Keratinocyte (primary cell): ENCODE measurements around the gene ORM1. TPM values are rescaled to one million over a fixed set of nuclear protein-coding genes. Genes with fewer than 3 reads are reported as not detected.

Experiments used
- DNase-seq: peaks from one replicate; pipeline ENCODE4 v3.0.0-alpha.2; 2011; ENCODE audit warnings: low read depth, missing footprints, low spot score
- FAIRE-seq: peaks from 2 replicates; lab custom pipeline; 2011; peaks lifted over from hg19 to GRCh38; lab: Jason Lieb, UNC
- H2AFZ ChIP-seq: 2 replicates; pipeline ENCODE4 v1.6.0; 2012; ENCODE audit warnings: low read length, control low read depth, inconsistent platforms; ENCODE audit not compliant: control insufficient read depth
- H3K27ac ChIP-seq: 2 replicates; pipeline ENCODE4 v1.5.1; 2011; ENCODE audit warnings: low read length; ENCODE audit not compliant: control insufficient read depth, insufficient read depth
- H3K27me3 ChIP-seq: 3 replicates; pipeline ENCODE4 v1.6.0; 2011; ENCODE audit warnings: low read length; ENCODE audit not compliant: control insufficient read depth, insufficient read depth; ENCODE audit errors: extremely low read depth
- H3K36me3 ChIP-seq, 2 experiments: 2 replicates in 1 of 2; 3 replicates in 1 of 2; pipeline ENCODE4 v1.5.1; 2011; ENCODE audit warnings: low read length in 2 of 2, mild to moderate bottlenecking in 1 of 2; ENCODE audit not compliant: control insufficient read depth in 2 of 2, insufficient read depth in 2 of 2; ENCODE audit errors: extremely low read depth in 1 of 2
- H3K4me1 ChIP-seq: 3 replicates; pipeline ENCODE4 v1.5.1; 2011; ENCODE audit warnings: low read length; ENCODE audit not compliant: control insufficient read depth, insufficient read depth; ENCODE audit errors: extremely low read depth
- H3K4me2 ChIP-seq: 3 replicates; pipeline ENCODE4 v1.6.0; 2011; ENCODE audit warnings: low read depth, low read length; ENCODE audit not compliant: control insufficient read depth, insufficient read depth; ENCODE audit errors: extremely low read depth
- H3K4me3 ChIP-seq, 3 experiments: fragments of 200-600 bp in 1 of 3; sonication (generic) in 1 of 3; 2 replicates in 2 of 3; 3 replicates in 1 of 3; pipeline ENCODE4 v1.5.1; 2011 to 2016; ENCODE audit warnings: low read length in 3 of 3, mild to moderate bottlenecking in 3 of 3, control low read depth in 2 of 3, inconsistent platforms in 1 of 3, low read depth in 1 of 3, mixed read lengths in 1 of 3, mixed run types in 1 of 3, moderate library complexity in 1 of 3; ENCODE audit not compliant: control insufficient read depth in 2 of 3, insufficient read depth in 2 of 3; ENCODE audit errors: extremely low read depth in 1 of 3
- H3K79me2 ChIP-seq: 2 replicates; pipeline ENCODE4 v1.6.0; 2012; ENCODE audit warnings: low read length; ENCODE audit not compliant: control insufficient read depth, insufficient read depth
- H3K9ac ChIP-seq: 3 replicates; pipeline ENCODE4 v1.6.0; 2011; ENCODE audit warnings: low read length; ENCODE audit not compliant: control insufficient read depth, insufficient read depth; ENCODE audit errors: extremely low read depth
- H3K9me1 ChIP-seq: 3 replicates; pipeline ENCODE4 v1.6.0; 2011; ENCODE audit warnings: low read length; ENCODE audit not compliant: control insufficient read depth, insufficient read depth; ENCODE audit errors: extremely low read depth
- H3K9me3 ChIP-seq: 2 replicates; pipeline ENCODE4 v1.5.1; 2012; ENCODE audit warnings: low read depth, low read length; ENCODE audit not compliant: control insufficient read depth
- H4K20me1 ChIP-seq: 3 replicates; pipeline ENCODE4 v1.6.0; 2011; ENCODE audit warnings: low read length; ENCODE audit not compliant: control insufficient read depth, insufficient read depth; ENCODE audit errors: extremely low read depth
- EZH2 ChIP-seq: IDR thresholded peaks from one replicate; pipeline ENCODE4 v1.6.1; 2012; ENCODE audit warnings: inconsistent platforms, mild to moderate bottlenecking, low read length, moderate library complexity
- dilution Hi-C: fragments of 300-500 bp; cut with MboI; formaldehyde crosslinking; loops from one replicate; pipeline ENCODE4 v1.7.0; 2020; ENCODE audit warnings: low sequenced_read_pairs; ENCODE audit not compliant: extremely low pct_ligation_motif_present
- polyA plus RNA-seq, 5 experiments: library from polyadenylated mRNA; depleted of rRNA in 3 of 5; stranded (reverse) in 3 of 5; stranded (forward) in 1 of 5; unstranded in 1 of 5; fragments of >200 nt; gene quantifications; 1 replicate in 1 of 5; 2 replicates in 3 of 5; 3 replicates in 1 of 5; pipeline versions ENCODE4 v1.2.1 to v1.2.3, GENCODE V29; 2011 to 2012; ENCODE audit warnings: missing spikeins in 2 of 5, low read depth in 1 of 5, low replicate concordance in 1 of 5
- TF ChIP-seq, protein P1 (sequence below), 3 experiments: IDR thresholded peaks in 1 of 3; conservative IDR thresholded peaks in 1 of 3; optimal IDR thresholded peaks in 1 of 3; 2 replicates in 2 of 3; 3 replicates in 1 of 3; pipeline versions ENCODE3 to v1.5.1; 2011; ENCODE audit warnings: low read length in 3 of 3, mild to moderate bottlenecking in 3 of 3, moderate library complexity in 2 of 3, control low read depth in 1 of 3, inconsistent platforms in 1 of 3; ENCODE audit not compliant: insufficient read depth in 2 of 3; ENCODE audit errors: extremely low read depth in 1 of 3

ORM1 gene
- polyA plus RNA-seq, 1 donor (not counting 4 experiments of a cell fraction or from before 2014, with no cell fraction given) = not detected

DNA sequence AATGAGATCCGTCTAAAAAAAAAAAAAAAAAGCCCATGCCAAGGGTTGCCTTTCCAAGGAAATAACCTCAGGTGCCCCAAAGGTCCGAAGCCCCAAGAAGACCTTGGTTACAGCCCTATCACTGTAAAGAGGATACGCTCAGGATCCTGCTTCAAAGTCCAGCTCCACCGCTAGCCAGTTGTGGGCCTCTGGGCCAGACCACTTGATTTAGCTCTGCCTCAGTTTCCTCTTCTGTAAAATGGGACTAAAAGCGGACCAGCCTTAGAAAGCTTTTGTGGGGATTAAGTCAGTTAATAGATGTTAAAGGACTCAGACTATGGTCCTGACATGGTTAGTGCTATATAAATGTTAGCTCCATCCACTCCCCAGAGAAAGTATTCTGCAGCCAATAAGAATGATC is 48.7 kb upstream of the ORM1 start:
- Histone ChIP-seq H4K20me1 (peaks cover 3% of the 10 kb centered on the region), H2AFZ (no peak overlapping the region), H3K79me2 (peaks cover 2% of the 10 kb centered on the region), H3K27ac (peak overlapping the region; percentile 68), H3K36me3 (peaks cover 5 to 8% of the 10 kb centered on the region in 2 experiments), H3K4me1 (peaks cover 65% of the 10 kb centered on the region), H3K9me3 (no peaks in the 10 kb centered on the region), H3K4me3 (no peak overlapping the region), H3K4me2 (no peak overlapping the region), H3K27me3 (no peaks in the 10 kb centered on the region), H3K9me1 (no peaks in the 10 kb centered on the region), H3K9ac (no peak overlapping the region)
- dilution Hi-C loops = no loop called here
- DNase-seq (no peak), FAIRE-seq (no peak)
- TF ChIP-seq EZH2 = no peak
- TF ChIP-seq, protein P1, sequence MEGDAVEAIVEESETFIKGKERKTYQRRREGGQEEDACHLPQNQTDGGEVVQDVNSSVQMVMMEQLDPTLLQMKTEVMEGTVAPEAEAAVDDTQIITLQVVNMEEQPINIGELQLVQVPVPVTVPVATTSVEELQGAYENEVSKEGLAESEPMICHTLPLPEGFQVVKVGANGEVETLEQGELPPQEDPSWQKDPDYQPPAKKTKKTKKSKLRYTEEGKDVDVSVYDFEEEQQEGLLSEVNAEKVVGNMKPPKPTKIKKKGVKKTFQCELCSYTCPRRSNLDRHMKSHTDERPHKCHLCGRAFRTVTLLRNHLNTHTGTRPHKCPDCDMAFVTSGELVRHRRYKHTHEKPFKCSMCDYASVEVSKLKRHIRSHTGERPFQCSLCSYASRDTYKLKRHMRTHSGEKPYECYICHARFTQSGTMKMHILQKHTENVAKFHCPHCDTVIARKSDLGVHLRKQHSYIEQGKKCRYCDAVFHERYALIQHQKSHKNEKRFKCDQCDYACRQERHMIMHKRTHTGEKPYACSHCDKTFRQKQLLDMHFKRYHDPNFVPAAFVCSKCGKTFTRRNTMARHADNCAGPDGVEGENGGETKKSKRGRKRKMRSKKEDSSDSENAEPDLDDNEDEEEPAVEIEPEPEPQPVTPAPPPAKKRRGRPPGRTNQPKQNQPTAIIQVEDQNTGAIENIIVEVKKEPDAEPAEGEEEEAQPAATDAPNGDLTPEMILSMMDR (optimal IDR thresholded peaks at IDR 0.05 in 1 of 3, IDR thresholded peaks at IDR 0.05 in 1 of 3, conservative IDR thresholded peaks at IDR 0.05 in 1 of 3; ENCODE audit: extremely low read depth in 1 of 3, insufficient read depth in 2 of 3, low read length in 3 of 3) = no peak

DNA sequence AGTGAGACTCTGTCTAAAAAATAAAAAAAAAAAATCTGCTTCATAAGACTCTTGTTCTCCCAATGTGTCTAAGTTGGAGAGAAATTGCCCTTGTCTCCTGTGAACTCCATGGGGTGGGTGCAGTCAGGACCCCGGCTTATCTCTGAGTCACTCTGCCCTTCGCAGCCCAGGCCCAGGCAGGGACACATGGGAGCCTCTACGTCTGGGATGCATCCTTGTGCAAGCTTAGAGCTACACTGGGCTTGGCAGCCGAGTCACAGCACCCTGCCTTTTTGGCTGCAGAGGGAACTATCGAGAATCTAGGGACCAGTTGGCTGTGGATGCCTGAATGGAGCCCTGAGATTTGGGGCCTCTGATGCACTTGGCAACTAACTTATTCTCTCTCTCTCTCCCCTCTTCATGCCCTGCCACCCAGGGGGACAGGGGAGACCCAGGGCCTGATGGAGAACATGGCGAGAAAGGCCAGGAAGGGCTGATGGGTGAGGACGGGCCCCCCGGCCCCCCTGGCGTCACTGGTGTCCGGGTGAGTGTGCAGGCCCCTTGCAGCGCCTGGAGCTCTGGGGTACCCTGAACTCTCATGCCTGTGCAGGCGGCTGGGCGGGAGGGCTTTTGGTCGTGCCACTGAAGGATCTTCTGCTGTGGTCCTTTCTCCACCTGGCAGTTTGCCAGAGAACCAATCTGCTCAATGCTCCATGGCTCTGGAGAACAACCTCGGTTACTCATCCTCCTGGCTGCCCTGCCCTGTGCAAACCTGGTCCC is 47.5 kb upstream of the ORM1 start:
- Histone ChIP-seq H2AFZ (no peak overlapping the region), H3K4me3 (no peak overlapping the region), H3K27ac (peak overlapping the region; percentile 96), H4K20me1 (peaks cover 3% of the 10 kb centered on the region), H3K27me3 (no peaks in the 10 kb centered on the region), H3K9ac (no peak overlapping the region), H3K9me1 (no peaks in the 10 kb centered on the region), H3K79me2 (peaks cover 2% of the 10 kb centered on the region), H3K4me2 (no peak overlapping the region), H3K4me1 (peaks cover 69% of the 10 kb centered on the region), H3K36me3 (peaks cover 5 to 6% of the 10 kb centered on the region in 2 experiments), H3K9me3 (no peaks in the 10 kb centered on the region)
- DNase-seq (no peak), FAIRE-seq (no peak)
- TF ChIP-seq, protein P1 (optimal IDR thresholded peaks at IDR 0.05 in 1 of 3, IDR thresholded peaks at IDR 0.05 in 1 of 3, conservative IDR thresholded peaks at IDR 0.05 in 1 of 3; ENCODE audit: extremely low read depth in 1 of 3, insufficient read depth in 2 of 3, low read length in 3 of 3) = no peak
- TF ChIP-seq EZH2 = no peak
- dilution Hi-C loops = no loop called here
